K562 (cell line): ENCODE measurements around the gene PIK3R5. TPM values are rescaled to one million over a fixed set of nuclear protein-coding genes. Genes with fewer than 3 reads are reported as not detected.

Experiments used
- ATAC-seq: fragments of 200-7000 bp; cut with Tn5 transposase; 3 replicates; pipeline ENCODE4 v1.9.1; 2020; ENCODE audit warnings: moderate library complexity
- BruUV-seq: library from RNA; stranded (reverse); fragments of 400-500 nt; replicated peaks from 2 replicates; lab custom pipeline; 2021; lab: Mats Ljungman, UMichigan
- CTCF ChIA-PET: fragments of 300-600 bp; formaldehyde crosslinking; extraction: SDS; loops from one replicate; lab custom pipeline; 2021; ENCODE audit warnings: low intra/inter-chr PET ratio; lab: Yijun Ruan, JAX
- POLR2A ChIA-PET: fragments of 300-600, 350-650 bp; sonication (Branson Sonifier 250); formaldehyde crosslinking; extraction: SDS; loops from one replicate; lab custom pipeline; 2021; ENCODE audit warnings: antibody characterized with exemption, inconsistent platforms; lab: Yijun Ruan, JAX
- DNase-seq, 4 experiments: peaks; one replicate each; pipeline versions ENCODE4 v3.0.0 to v3.0.0-alpha.2; 2011 to 2018; ENCODE audit warnings: low spot score in 3 of 4, mixed read lengths in 3 of 4; ENCODE audit errors: extremely low read depth in 1 of 4
- FAIRE-seq: peaks from 2 replicates; lab custom pipeline; 2011; peaks lifted over from hg19 to GRCh38; lab: Jason Lieb, UNC
- H2AFZ ChIP-seq: 2 replicates; pipeline ENCODE4 v1.6.0; 2011; ENCODE audit warnings: low read depth, low read length, control low read depth, inconsistent platforms
- H3K27ac ChIP-seq: fragments of 200-600 bp; 3 replicates; pipeline ENCODE4 v1.8.0; 2011; ENCODE audit warnings: low read depth, mild to moderate bottlenecking, control low read depth, inconsistent platforms, low read length, moderate library complexity, mixed read lengths; ENCODE audit errors: extremely low read depth
- H3K27me3 ChIP-seq, 2 experiments: fragments of 300-600 bp in 1 of 2; 2 replicates in 1 of 2; 3 replicates in 1 of 2; pipeline versions ENCODE4 v1.6.0 to v1.8.0; 2011; ENCODE audit warnings: inconsistent platforms in 2 of 2, low read length in 2 of 2, mild to moderate bottlenecking in 1 of 2, mixed read lengths in 1 of 2, moderate library complexity in 1 of 2; ENCODE audit not compliant: control insufficient read depth in 2 of 2, insufficient read depth in 2 of 2
- H3K36me3 ChIP-seq: fragments of 300-600 bp; 3 replicates; pipeline ENCODE4 v1.8.0; 2011; ENCODE audit warnings: mild to moderate bottlenecking, low read length, inconsistent platforms; ENCODE audit not compliant: control insufficient read depth, insufficient read depth
- H3K4me1 ChIP-seq, 2 experiments: fragments of 200-600 bp in 1 of 2; replicated peaks in 1 of 2; 2 replicates in 1 of 2; 3 replicates in 1 of 2; pipeline versions ENCODE4 v1.5.1 to v1.8.0; 2011; ENCODE audit warnings: inconsistent platforms in 2 of 2, low read length in 2 of 2, mild to moderate bottlenecking in 1 of 2, mixed read lengths in 1 of 2, moderate library complexity in 1 of 2; ENCODE audit not compliant: control insufficient read depth in 2 of 2, insufficient read depth in 2 of 2
- H3K4me2 ChIP-seq: 2 replicates; pipeline ENCODE4 v1.6.1; 2011; ENCODE audit warnings: low read length, control low read depth, inconsistent platforms, mixed read lengths; ENCODE audit not compliant: insufficient read depth
- H3K4me3 ChIP-seq: fragments of 200-600 bp; sonication (generic), shearing (Covaris generic); 2 replicates; pipeline ENCODE4 v1.5.1; 2016; ENCODE audit warnings: control low read depth, inconsistent platforms
- H3K79me2 ChIP-seq: fragments of 200-600 bp; 3 replicates; pipeline ENCODE4 v1.8.0; 2011; ENCODE audit warnings: low read length, inconsistent platforms; ENCODE audit not compliant: control insufficient read depth, insufficient read depth
- H3K9ac ChIP-seq, 2 experiments: 2 replicates each; pipeline versions ENCODE4 v1.6.0 to v1.6.1; 2011; ENCODE audit warnings: low read depth in 2 of 2, low read length in 2 of 2, control low read depth in 1 of 2, inconsistent platforms in 1 of 2, mild to moderate bottlenecking in 1 of 2, mixed read lengths in 1 of 2; ENCODE audit not compliant: insufficient read depth in 1 of 2
- H3K9me1 ChIP-seq: one replicate; pipeline ENCODE4 v1.6.0; 2011; ENCODE audit warnings: inconsistent platforms, mild to moderate bottlenecking, low read length, moderate library complexity; ENCODE audit not compliant: control insufficient read depth, insufficient read depth
- H3K9me3 ChIP-seq: replicated peaks from 2 replicates; pipeline ENCODE4 v1.5.1; 2011; ENCODE audit warnings: low read depth, low read length, inconsistent platforms; ENCODE audit not compliant: control insufficient read depth, insufficient read depth
- H4K20me1 ChIP-seq: replicated peaks from 2 replicates; pipeline ENCODE4 v1.6.1; 2011; ENCODE audit warnings: low read length, inconsistent platforms, mixed read lengths; ENCODE audit not compliant: control insufficient read depth, insufficient read depth
- GATAD2B ChIP-seq: fragments of 450-650 bp; IDR thresholded peaks from 2 replicates; pipeline ENCODE4 v1.6.1; 2017; ENCODE audit warnings: mild to moderate bottlenecking, borderline replicate concordance
- HOMEZ ChIP-seq: fragments of 250-450 bp; sonication (Bioruptor Pico); IDR thresholded peaks from 2 replicates; pipeline ENCODE4 v1.4.0; 2020; ENCODE audit warnings: mild to moderate bottlenecking, moderate library complexity
- ILF3 ChIP-seq: fragments of 450-650 bp; IDR thresholded peaks from 2 replicates; pipeline ENCODE4 v1.6.1; 2018; ENCODE audit warnings: antibody characterized with exemption, mild to moderate bottlenecking, moderate library complexity, borderline replicate concordance
- MBD2 ChIP-seq: sonication (generic); IDR thresholded peaks from 2 replicates; pipeline ENCODE4 v1.6.1; 2016; ENCODE audit warnings: low read depth, borderline replicate concordance
- PHF8 ChIP-seq: fragments of 200-600 bp; sonication (generic); IDR thresholded peaks from 2 replicates; pipeline ENCODE4 v1.6.1; 2012; ENCODE audit warnings: mixed run types, mild to moderate bottlenecking, inconsistent platforms, low read length, moderate library complexity, borderline replicate concordance
- PPARD ChIP-seq: fragments of 250-450 bp; sonication (Bioruptor Pico); IDR thresholded peaks from 2 replicates; pipeline ENCODE4 v1.8.0; 2022; ENCODE audit warnings: inconsistent platforms, mild to moderate bottlenecking, moderate library complexity
- RAD51 ChIP-seq: fragments of 450-650 bp; IDR thresholded peaks from 2 replicates; pipeline ENCODE4 v1.7.1; 2016; ENCODE audit warnings: low read depth, mild to moderate bottlenecking, borderline replicate concordance
- RBM14 ChIP-seq: fragments of 200-400 bp; formaldehyde crosslinking; IDR thresholded peaks from 2 replicates; pipeline ENCODE4 v1.6.1; 2018; ENCODE audit warnings: low read depth, mild to moderate bottlenecking, low read length, moderate library complexity, borderline replicate concordance; ENCODE audit not compliant: insufficient read depth
- SREBF1 ChIP-seq: fragments of 150-350 bp; IDR thresholded peaks from 2 replicates; pipeline ENCODE4 v1.6.1; 2014; ENCODE audit warnings: antibody characterized with exemption, low read depth, low read length, borderline replicate concordance
- TRIM28 ChIP-seq: fragments of 450-650 bp; IDR thresholded peaks from 2 replicates; pipeline ENCODE4 v1.6.1; 2017
- ZBTB7A ChIP-seq: IDR thresholded peaks from 2 replicates; pipeline ENCODE4 v1.6.1; 2011; ENCODE audit warnings: low read depth, mild to moderate bottlenecking, low read length, moderate library complexity, borderline replicate concordance; ENCODE audit not compliant: control insufficient read depth
- ZNF316 ChIP-seq: fragments of 450-650 bp; IDR thresholded peaks from 2 replicates; pipeline ENCODE4 v1.6.1; 2016
- WGBS: fragments of 100-300 bp; shearing (Covaris generic); methylation state at CpG from one replicate; pipeline ENCODE4 v1.1.6; 2016; ENCODE audit warnings: low coverage, mixed read lengths; ENCODE audit not compliant: insufficient coverage; ENCODE audit errors: missing lambda C conversion rate; 5-methylcytosine and 5-hydroxymethylcytosine counted together
- in situ Hi-C: fragments of 300-500 bp; cut with MboI; formaldehyde crosslinking; loops from 4 replicates; pipeline ENCODE4 v1.15.0; 2018; ENCODE audit warnings: inconsistent platforms, mixed read lengths
- intact Hi-C: fragments of 100-400 bp; cut with micrococcal nuclease; formaldehyde crosslinking; loops from 2 replicates; pipeline ENCODE4 v1.14.2; 2022
- polyA plus RNA-seq, 8 experiments: library from polyadenylated mRNA; depleted of rRNA in 4 of 8; stranded (reverse) in 5 of 8; unstranded in 3 of 8; fragments of >200 nt; fragmentation: Nextera tagmentation in 2 of 8; fragmentation: Illumina TruSeq in 1 of 8; extraction: Ambion mirVana in 2 of 8; extraction: Trizol in 1 of 8; gene quantifications; 2 replicates each; pipeline versions ENCODE4 v1.2.1 to v1.2.3, GENCODE V29; 2011 to 2014; ENCODE audit warnings: inconsistent platforms in 1 of 8, missing spikeins in 1 of 8
- total RNA-seq, 7 experiments: library from RNA; depleted of rRNA in 6 of 7; stranded (reverse); fragments of >200 nt in 6 of 7; fragmentation: Illumina TruSeq in 2 of 7; extraction: Trizol in 2 of 7; gene quantifications; 2 replicates each; pipeline versions ENCODE4 v1.2.1 to v1.2.3, GENCODE V29; 2011 to 2021; ENCODE audit warnings: low replicate concordance in 1 of 7
- TF ChIP-seq, protein P1 (sequence below): sonication (generic); formaldehyde crosslinking; IDR thresholded peaks from 2 replicates; pipeline ENCODE4 v1.8.0; 2023; ENCODE audit warnings: mild to moderate bottlenecking, missing genetic modification reagents
- TF ChIP-seq, protein P2 (sequence below): fragments of 450-650 bp; IDR thresholded peaks from 2 replicates; pipeline ENCODE4 v1.7.0; 2016; ENCODE audit warnings: borderline replicate concordance

Gene PIK3R5
- total and polyA plus RNA-seq, 9 of the 15 experiments (the other 6 are each of a cell fraction or from before 2014, with no cell fraction given): 0.01 to 0.38 TPM; not detected in 7

DNA sequence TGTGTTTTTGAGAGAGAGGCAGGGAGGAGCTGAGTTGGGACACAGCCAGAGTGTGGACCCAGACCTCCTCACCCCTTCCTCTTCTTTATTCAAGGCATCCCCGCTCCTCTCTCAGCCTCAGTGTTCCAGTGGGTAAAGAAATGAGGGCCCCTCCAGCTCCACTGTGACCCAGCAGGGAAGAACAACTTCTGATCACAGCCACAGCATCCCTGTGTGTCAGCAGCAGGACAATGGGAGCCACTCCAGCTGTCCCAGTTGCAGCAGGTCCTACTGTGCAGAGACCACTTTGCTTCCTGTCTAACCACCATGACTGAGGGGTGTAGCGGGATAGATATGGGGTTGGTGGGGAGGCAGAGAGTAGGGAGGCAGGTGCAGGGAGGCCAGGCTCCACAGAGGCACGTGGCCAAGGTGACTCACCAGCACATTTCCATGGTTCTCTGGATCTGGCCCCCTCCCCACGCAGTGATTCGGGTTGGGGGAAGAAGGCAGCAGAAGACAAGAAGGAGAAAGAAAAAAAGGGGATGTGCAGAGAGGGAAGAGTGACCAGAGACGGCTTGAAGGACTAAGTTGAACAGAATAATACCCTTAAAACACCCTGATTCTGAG, 24.5 kb downstream of the PIK3R5 start (continued):
- TF ChIP-seq HOMEZ (CRISPR knock-in tag) (no peak), PPARD (CRISPR knock-in tag) (no peak), RBM14 (no peak)

- Histone ChIP-seq H3K9ac (no peak overlapping the region), H3K36me3 (no peaks in the 10 kb centered on the region), H3K27ac (no peak overlapping the region), H3K9me1 (no peaks in the 10 kb centered on the region), H4K20me1 (no peaks in the 10 kb centered on the region), H3K4me2 (no peak overlapping the region), H3K4me1 (no peaks in the 10 kb centered on the region), H3K27me3 (peaks cover 0 to 10% of the 10 kb centered on the region in 2 experiments; a peak in 1 of 5 replicates), H3K9me3 (no peaks in the 10 kb centered on the region), H3K4me3 (no peak overlapping the region), H3K79me2 (no peaks in the 10 kb centered on the region), H2AFZ (no peak overlapping the region)
- no TSS peak for BruUV-seq
- in situ Hi-C loops (no loop called here), intact Hi-C loops (no loop called here)
- TF ChIP-seq GATAD2B (no peak), MBD2 (no peak), TRIM28 (no peak), SREBF1 (no peak), RAD51 (no peak), ILF3 (no peak), ZBTB7A (no peak), PHF8 (no peak), ZNF316 (no peak)
- TF ChIP-seq, protein P1, sequence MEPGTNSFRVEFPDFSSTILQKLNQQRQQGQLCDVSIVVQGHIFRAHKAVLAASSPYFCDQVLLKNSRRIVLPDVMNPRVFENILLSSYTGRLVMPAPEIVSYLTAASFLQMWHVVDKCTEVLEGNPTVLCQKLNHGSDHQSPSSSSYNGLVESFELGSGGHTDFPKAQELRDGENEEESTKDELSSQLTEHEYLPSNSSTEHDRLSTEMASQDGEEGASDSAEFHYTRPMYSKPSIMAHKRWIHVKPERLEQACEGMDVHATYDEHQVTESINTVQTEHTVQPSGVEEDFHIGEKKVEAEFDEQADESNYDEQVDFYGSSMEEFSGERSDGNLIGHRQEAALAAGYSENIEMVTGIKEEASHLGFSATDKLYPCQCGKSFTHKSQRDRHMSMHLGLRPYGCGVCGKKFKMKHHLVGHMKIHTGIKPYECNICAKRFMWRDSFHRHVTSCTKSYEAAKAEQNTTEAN (CRISPR knock-in tag): no peak
- TF ChIP-seq, protein P2, sequence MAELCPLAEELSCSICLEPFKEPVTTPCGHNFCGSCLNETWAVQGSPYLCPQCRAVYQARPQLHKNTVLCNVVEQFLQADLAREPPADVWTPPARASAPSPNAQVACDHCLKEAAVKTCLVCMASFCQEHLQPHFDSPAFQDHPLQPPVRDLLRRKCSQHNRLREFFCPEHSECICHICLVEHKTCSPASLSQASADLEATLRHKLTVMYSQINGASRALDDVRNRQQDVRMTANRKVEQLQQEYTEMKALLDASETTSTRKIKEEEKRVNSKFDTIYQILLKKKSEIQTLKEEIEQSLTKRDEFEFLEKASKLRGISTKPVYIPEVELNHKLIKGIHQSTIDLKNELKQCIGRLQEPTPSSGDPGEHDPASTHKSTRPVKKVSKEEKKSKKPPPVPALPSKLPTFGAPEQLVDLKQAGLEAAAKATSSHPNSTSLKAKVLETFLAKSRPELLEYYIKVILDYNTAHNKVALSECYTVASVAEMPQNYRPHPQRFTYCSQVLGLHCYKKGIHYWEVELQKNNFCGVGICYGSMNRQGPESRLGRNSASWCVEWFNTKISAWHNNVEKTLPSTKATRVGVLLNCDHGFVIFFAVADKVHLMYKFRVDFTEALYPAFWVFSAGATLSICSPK: no peak
- DNase-seq (no peak), FAIRE-seq (no peak), ATAC-seq (no peak)
- 1% methylated on average over 11 of the region's 12 CpGs for WGBS
- ChIA-PET POLR2A (no interaction called here), CTCF (no interaction called here)
Observed at GRCh38 chr17:8939496-8940334, 25.8 kb downstream of the PIK3R5 start.
